ENCODE measurements around the gene GABRG3.
A peak's percentile ranks its signal among the peaks of the same experiment; 100 is the strongest.

GABRG3 gene

DNA sequence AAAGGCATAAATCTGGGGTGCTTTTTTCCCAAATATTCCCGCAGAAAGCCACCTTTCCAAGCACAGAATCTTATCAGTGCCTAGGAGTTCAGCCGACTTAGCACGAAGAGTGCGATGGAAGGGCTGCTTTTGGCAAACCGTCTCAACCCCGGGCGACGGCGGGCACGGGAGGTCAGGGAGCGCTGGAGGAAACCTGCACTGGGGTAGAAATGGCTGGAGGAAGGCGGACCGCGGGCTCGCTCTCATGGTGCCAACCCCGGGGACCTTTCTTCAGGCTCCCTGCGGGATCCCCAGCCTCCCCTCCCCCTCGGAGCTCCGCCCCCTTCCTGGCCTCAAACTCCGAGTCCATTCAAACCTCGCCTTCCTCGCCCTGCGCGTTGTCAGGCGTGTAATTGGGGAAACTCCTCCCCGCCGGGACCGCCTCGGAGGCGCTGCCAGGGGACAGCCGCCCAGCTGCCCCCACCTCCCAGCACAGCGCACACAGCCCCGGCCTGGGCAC lies at the start of gene GABRG3:
GABRG3 (plus strand) TSS at position 470 of the 499 bp plus-strand sequence.
- no peaks in the 10 kb centered on the region for H3K36me3 ChIP-seq (replicated peaks)
- no peak within 1 kb of the TSS for H3K27ac ChIP-seq
- no peaks in the 10 kb centered on the region for H3K27me3 ChIP-seq (replicated peaks)
- no peak for DNase-seq
- TF ChIP-seq, protein P1, sequence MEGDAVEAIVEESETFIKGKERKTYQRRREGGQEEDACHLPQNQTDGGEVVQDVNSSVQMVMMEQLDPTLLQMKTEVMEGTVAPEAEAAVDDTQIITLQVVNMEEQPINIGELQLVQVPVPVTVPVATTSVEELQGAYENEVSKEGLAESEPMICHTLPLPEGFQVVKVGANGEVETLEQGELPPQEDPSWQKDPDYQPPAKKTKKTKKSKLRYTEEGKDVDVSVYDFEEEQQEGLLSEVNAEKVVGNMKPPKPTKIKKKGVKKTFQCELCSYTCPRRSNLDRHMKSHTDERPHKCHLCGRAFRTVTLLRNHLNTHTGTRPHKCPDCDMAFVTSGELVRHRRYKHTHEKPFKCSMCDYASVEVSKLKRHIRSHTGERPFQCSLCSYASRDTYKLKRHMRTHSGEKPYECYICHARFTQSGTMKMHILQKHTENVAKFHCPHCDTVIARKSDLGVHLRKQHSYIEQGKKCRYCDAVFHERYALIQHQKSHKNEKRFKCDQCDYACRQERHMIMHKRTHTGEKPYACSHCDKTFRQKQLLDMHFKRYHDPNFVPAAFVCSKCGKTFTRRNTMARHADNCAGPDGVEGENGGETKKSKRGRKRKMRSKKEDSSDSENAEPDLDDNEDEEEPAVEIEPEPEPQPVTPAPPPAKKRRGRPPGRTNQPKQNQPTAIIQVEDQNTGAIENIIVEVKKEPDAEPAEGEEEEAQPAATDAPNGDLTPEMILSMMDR (IDR thresholded peaks at IDR 0.05; ENCODE audit: low read depth, low read length, missing control alignments), result no peak
- in situ Hi-C loops (cut with HindIII; ENCODE audit: low pct_ligation_motif_present, low sequenced_read_pairs), result no loop called here
- H3K4me3 ChIP-seq (ENCODE audit: low read depth, low read length), result peak within 1 kb of the TSS; percentile 39

GRCh38 chr15:26921433-26921832 lies 49.5 kb upstream of the GABRG3 start:
- no peak for DNase-seq
- no peak overlapping the region for H3K4me3 ChIP-seq (ENCODE audit: low read depth, low read length)
- H3K27me3 ChIP-seq (replicated peaks), result no peaks in the 10 kb centered on the region
- in situ Hi-C loops (cut with HindIII; ENCODE audit: low pct_ligation_motif_present, low sequenced_read_pairs), result no loop called here
- no peak overlapping the region for H3K27ac ChIP-seq
- no peaks in the 10 kb centered on the region for H3K36me3 ChIP-seq (replicated peaks)
- TF ChIP-seq, protein P1 (IDR thresholded peaks at IDR 0.05; ENCODE audit: low read depth, low read length, missing control alignments), result no peak

- no peak for DNase-seq
- in situ Hi-C loops (cut with HindIII; ENCODE audit: low pct_ligation_motif_present, low sequenced_read_pairs), result loop anchor here (25.0 kb wide), 1 partner anchor 111 kb away; no protein-coding TSS in a partner anchor
- H3K27me3 ChIP-seq (replicated peaks), result no peaks in the 10 kb centered on the region
- no peaks in the 10 kb centered on the region for H3K36me3 ChIP-seq (replicated peaks)
- H3K27ac ChIP-seq, result no peak overlapping the region
- no peak overlapping the region for H3K4me3 ChIP-seq (ENCODE audit: low read depth, low read length)
- TF ChIP-seq, protein P1 (IDR thresholded peaks at IDR 0.05; ENCODE audit: low read depth, low read length, missing control alignments), result no peak
These were observed 44.9 kb upstream of the GABRG3 start for GRCh38 chr15:26926081-26926480.

GRCh38 chr15:26928051-26928450 lies 42.9 kb upstream of the GABRG3 start:
- Histone ChIP-seq H3K4me3 (ENCODE audit: low read depth, low read length) (no peak overlapping the region), H3K36me3 (replicated peaks) (no peaks in the 10 kb centered on the region), H3K27ac (no peak overlapping the region), H3K27me3 (replicated peaks) (no peaks in the 10 kb centered on the region)
- TF ChIP-seq, protein P1 (IDR thresholded peaks at IDR 0.05; ENCODE audit: low read depth, low read length, missing control alignments), result no peak
- no peak for DNase-seq
- in situ Hi-C loops (cut with HindIII; ENCODE audit: low pct_ligation_motif_present, low sequenced_read_pairs), result loop anchor here (25.0 kb wide), 1 partner anchor 109 kb away; no protein-coding TSS in a partner anchor

DNA sequence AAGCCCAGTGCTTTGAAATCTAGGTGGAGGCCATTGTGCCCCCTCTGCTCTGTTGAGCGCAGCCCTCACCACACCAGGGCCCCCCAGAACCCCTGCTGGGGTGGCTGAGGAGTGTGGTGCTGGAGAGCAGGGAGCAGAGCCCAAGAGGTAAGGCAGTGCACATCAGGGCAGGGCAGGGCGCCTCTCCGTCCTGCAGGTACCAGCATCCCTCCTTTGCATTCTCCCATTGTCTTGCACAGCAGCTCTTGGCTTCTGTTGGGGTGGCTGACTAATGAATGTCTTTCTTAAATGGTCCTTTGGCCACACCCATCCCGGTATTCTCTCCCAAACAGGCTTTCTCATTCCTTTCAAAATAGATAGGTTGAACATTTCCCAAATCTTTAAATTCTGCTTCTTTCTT lies 41.4 kb upstream of the GABRG3 start:
- H3K27ac ChIP-seq, result no peak overlapping the region
- TF ChIP-seq, protein P1 (IDR thresholded peaks at IDR 0.05; ENCODE audit: low read depth, low read length, missing control alignments), result no peak
- in situ Hi-C loops (cut with HindIII; ENCODE audit: low pct_ligation_motif_present, low sequenced_read_pairs), result loop anchor here (25.0 kb wide), 1 partner anchor 108 kb away; no protein-coding TSS in a partner anchor
- no peaks in the 10 kb centered on the region for H3K27me3 ChIP-seq (replicated peaks)
- DNase-seq, result no peak
- H3K4me3 ChIP-seq (ENCODE audit: low read depth, low read length), result no peak overlapping the region
- no peaks in the 10 kb centered on the region for H3K36me3 ChIP-seq (replicated peaks)

GRCh38 chr15:26934848-26935247 lies 36.1 kb upstream of the GABRG3 start:
- in situ Hi-C loops (cut with HindIII; ENCODE audit: low pct_ligation_motif_present, low sequenced_read_pairs), result loop anchor here (25.0 kb wide), 1 partner anchor 102 kb away; no protein-coding TSS in a partner anchor

More at GRCh38 chr15:26934848-26935247, 36.1 kb upstream of the GABRG3 start:
- Histone ChIP-seq H3K36me3 (replicated peaks) (no peaks in the 10 kb centered on the region), H3K27me3 (replicated peaks) (no peaks in the 10 kb centered on the region), H3K27ac (no peak overlapping the region), H3K4me3 (ENCODE audit: low read depth, low read length) (no peak overlapping the region)
- TF ChIP-seq, protein P1 (IDR thresholded peaks at IDR 0.05; ENCODE audit: low read depth, low read length, missing control alignments), result no peak
- no peak for DNase-seq
